C4-2B (cell line): Measurements from ENCODE around the gene TXNDC17.

Experiments used
- CTCF ChIP-seq: fragments of 450-650 bp; conservative IDR thresholded peaks from 2 replicates; pipeline ENCODE4 v1.5.1; 2017; ENCODE audit warnings: mild to moderate bottlenecking
- ZFX ChIP-seq: fragments of 450-650 bp; IDR thresholded peaks from 2 replicates; pipeline ENCODE4 v1.6.1; 2017

- no peak for TF ChIP-seq CTCF
- no peak for TF ChIP-seq ZFX
These were observed 29.7 kb downstream of the TXNDC17 start for GRCh38 chr17:6670571-6670970.
